ENCODE results near the gene RIC1. TPM values are rescaled to one million over a fixed set of nuclear protein-coding genes. Genes with fewer than 3 reads are reported as not detected.
A peak's percentile ranks its signal among the peaks of the same experiment; 100 is the strongest.

The RIC1 gene
- total and polyA plus RNA-seq, 2 of the 13 experiments (the other 11 are each of a cell fraction or from before 2014, with no cell fraction given) = 18.2 to 19.0 TPM

GRCh38 chr9:5721279-5722087 is 92.6 kb downstream of the RIC1 start (continued):
- TF ChIP-seq PRDM10 (CRISPR knock-in tag; IDR thresholded peaks at IDR 0.05; ENCODE audit: low read depth) (no peak), ZNF574 (CRISPR knock-in tag; IDR thresholded peaks at IDR 0.05) (0 out of 2 replicates have a peak, but pooled peaks have one; percentile 14), RFX3 (CRISPR knock-in tag; IDR thresholded peaks at IDR 0.05) (no peak), ZNF687 (CRISPR knock-in tag; IDR thresholded peaks at IDR 0.05) (peak; percentile 66), KDM2A (CRISPR knock-in tag; IDR thresholded peaks at IDR 0.05; ENCODE audit: borderline replicate concordance, low read depth) (no peak), SP140L (CRISPR knock-in tag; IDR thresholded peaks at IDR 0.05; ENCODE audit: borderline replicate concordance) (no peak), NFKBIZ (CRISPR knock-in tag; IDR thresholded peaks at IDR 0.05) (no peak; the same call in 1 of the 2 replicates), GFI1 (CRISPR knock-in tag; IDR thresholded peaks at IDR 0.05; ENCODE audit: borderline replicate concordance) (0 out of 2 replicates have a peak, but pooled peaks have one; percentile 57)
- TF ChIP-seq, protein P1, sequence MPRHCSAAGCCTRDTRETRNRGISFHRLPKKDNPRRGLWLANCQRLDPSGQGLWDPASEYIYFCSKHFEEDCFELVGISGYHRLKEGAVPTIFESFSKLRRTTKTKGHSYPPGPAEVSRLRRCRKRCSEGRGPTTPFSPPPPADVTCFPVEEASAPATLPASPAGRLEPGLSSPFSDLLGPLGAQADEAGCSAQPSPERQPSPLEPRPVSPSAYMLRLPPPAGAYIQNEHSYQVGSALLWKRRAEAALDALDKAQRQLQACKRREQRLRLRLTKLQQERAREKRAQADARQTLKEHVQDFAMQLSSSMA (CRISPR knock-in tag; IDR thresholded peaks at IDR 0.05) = no peak
- TF ChIP-seq, protein P2, sequence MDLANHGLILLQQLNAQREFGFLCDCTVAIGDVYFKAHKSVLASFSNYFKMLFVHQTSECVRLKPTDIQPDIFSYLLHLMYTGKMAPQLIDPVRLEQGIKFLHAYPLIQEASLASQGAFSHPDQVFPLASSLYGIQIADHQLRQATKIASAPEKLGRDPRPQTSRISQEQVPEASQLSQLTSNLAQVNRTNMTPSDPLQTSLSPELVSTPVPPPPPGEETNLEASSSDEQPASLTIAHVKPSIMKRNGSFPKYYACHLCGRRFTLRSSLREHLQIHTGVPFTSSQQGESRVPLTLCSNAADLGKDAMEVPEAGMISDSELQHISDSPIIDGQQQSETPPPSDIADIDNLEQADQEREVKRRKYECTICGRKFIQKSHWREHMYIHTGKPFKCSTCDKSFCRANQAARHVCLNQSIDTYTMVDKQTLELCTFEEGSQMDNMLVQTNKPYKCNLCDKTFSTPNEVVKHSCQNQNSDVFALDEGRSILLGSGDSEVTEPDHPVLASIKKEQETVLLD (CRISPR knock-in tag; IDR thresholded peaks at IDR 0.05; ENCODE audit: low read depth) = no peak
- TF ChIP-seq, protein P3, sequence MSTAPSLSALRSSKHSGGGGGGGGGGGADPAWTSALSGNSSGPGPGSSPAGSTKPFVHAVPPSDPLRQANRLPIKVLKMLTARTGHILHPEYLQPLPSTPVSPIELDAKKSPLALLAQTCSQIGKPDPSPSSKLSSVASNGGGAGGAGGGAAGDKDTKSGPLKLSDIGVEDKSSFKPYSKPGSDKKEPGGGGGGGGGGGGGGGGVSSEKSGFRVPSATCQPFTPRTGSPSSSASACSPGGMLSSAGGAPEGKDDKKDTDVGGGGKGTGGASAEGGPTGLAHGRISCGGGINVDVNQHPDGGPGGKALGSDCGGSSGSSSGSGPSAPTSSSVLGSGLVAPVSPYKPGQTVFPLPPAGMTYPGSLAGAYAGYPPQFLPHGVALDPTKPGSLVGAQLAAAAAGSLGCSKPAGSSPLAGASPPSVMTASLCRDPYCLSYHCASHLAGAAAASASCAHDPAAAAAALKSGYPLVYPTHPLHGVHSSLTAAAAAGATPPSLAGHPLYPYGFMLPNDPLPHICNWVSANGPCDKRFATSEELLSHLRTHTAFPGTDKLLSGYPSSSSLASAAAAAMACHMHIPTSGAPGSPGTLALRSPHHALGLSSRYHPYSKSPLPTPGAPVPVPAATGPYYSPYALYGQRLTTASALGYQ (CRISPR knock-in tag; IDR thresholded peaks at IDR 0.05) = peak; percentile 95
